ENCODE results near the gene MREG.

- TF ChIP-seq CTCF (IDR thresholded peaks at IDR 0.05) = no peak
- TF ChIP-seq POLR2A (IDR thresholded peaks at IDR 0.05) = no peak
Measured at GRCh38 chr2:215933151-215933550, 80.2 kb downstream of the MREG start.

Measured in testis (tissue), 2 donors.